IMR-90 (cell line): ENCODE data around the gene PACSIN3. TPM values are rescaled to one million over a fixed set of nuclear protein-coding genes. Genes with fewer than 3 reads are reported as not detected.

Experiments
- FOS ChIP-seq: fragments of 150-350 bp; IDR thresholded peaks from 2 replicates; pipeline ENCODE4 v1.6.1; 2016; ENCODE audit warnings: low read depth, low read length
- MAZ ChIP-seq: IDR thresholded peaks from 2 replicates; pipeline ENCODE4 v1.6.1; 2012; ENCODE audit warnings: low read depth, mild to moderate bottlenecking, low read length, improper control_type of control experiment, moderate library complexity, borderline replicate concordance
- RAD21 ChIP-seq: IDR thresholded peaks from 2 replicates; pipeline ENCODE4 v1.6.1; 2012; ENCODE audit warnings: low read length, improper control_type of control experiment
- polyA plus RNA-seq, 3 experiments: library from polyadenylated mRNA; depleted of rRNA; stranded (reverse); fragments of >200 nt; gene quantifications; 2 replicates each; pipeline ENCODE4 v1.2.3, GENCODE V29; 2012; ENCODE audit warnings: low replicate concordance in 1 of 3
- total RNA-seq: library from RNA; depleted of rRNA; stranded (reverse); fragments of >200 nt; gene quantifications from 2 replicates; pipeline ENCODE4 v1.2.3, GENCODE V29; 2012

The PACSIN3 gene
- total and polyA plus RNA-seq, 2 of the 4 experiments (the other 2 are of a cell fraction): 19.2 to 21.1 TPM

DNA sequence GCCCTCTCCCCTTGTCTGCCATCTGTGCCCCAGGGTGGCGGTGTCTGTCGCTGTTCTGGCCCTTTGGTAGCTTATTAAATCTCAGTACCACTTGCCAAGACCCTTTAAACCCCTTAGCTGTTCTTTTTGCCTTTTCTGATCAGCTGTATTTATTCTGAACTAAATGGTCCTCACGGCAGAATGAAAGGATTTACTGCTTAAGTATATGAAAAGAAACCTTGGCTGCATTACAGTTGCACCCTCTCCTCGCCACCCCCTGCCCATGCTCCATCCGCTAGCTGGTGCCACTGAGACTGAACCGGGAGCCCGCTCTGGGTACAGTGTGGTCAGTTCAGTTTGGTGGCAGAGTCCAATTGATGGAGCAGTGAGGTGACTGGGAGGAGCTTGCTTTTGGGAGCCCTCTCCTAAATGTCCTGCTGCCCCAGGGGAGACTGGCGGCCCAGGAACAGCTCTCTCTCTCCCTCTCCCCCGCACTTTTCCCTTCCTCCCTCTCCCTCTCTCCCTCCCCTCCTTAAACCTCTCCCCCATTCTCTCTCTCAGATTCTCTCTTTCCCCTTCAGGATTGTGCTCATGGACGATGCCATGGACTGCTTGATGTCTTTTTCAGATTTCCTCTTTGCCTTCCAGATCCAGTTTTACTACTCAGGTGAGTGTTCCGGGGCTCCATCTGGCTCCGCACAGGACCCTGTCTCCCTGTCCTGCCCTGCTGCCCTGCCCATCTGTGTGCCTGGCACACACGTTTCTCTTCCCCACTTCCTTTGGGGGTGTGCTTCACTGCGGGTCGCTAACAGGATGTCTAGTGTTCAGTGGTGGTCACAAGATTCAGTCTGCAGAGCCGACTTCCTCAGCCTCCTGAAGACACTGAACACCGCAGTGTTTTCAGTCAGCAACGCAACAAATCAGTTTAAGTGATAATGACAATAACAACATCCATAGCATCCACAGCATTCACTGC lies 31.3 kb downstream of the PACSIN3 start (continued):
- TF ChIP-seq RAD21 (no peak), FOS (no peak), MAZ (no peak)
